GM10248 (cell line): ENCODE results near the gene DLAT.

Experiments
- CTCF ChIA-PET: fragments of 300-600 bp; sonication (Branson Sonifier 250); formaldehyde crosslinking; extraction: SDS; loops from one replicate; lab custom pipeline; 2021; ENCODE audit warnings: antibody characterized with exemption; lab: Yijun Ruan, JAX
- POLR2A ChIA-PET: fragments of 350-650 bp; sonication (Branson Sonifier 250); formaldehyde crosslinking; extraction: SDS; loops from one replicate; lab custom pipeline; 2020; ENCODE audit warnings: antibody characterized with exemption; lab: Yijun Ruan, JAX
- DNase-seq: peaks from one replicate; pipeline ENCODE4 v3.0.0; 2012; ENCODE audit errors: extremely low spot score
- TF ChIP-seq, protein P1 (sequence below): IDR thresholded peaks from 2 replicates; pipeline ENCODE4 v1.5.1; 2012; ENCODE audit warnings: mild to moderate bottlenecking, low read depth; ENCODE audit errors: extremely low read depth, missing control alignments, control extremely low read depth

The DLAT gene

GRCh38 chr11:112106070-112106469 is 80.9 kb downstream of the DLAT start:
- TF ChIP-seq, protein P1, sequence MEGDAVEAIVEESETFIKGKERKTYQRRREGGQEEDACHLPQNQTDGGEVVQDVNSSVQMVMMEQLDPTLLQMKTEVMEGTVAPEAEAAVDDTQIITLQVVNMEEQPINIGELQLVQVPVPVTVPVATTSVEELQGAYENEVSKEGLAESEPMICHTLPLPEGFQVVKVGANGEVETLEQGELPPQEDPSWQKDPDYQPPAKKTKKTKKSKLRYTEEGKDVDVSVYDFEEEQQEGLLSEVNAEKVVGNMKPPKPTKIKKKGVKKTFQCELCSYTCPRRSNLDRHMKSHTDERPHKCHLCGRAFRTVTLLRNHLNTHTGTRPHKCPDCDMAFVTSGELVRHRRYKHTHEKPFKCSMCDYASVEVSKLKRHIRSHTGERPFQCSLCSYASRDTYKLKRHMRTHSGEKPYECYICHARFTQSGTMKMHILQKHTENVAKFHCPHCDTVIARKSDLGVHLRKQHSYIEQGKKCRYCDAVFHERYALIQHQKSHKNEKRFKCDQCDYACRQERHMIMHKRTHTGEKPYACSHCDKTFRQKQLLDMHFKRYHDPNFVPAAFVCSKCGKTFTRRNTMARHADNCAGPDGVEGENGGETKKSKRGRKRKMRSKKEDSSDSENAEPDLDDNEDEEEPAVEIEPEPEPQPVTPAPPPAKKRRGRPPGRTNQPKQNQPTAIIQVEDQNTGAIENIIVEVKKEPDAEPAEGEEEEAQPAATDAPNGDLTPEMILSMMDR, result no peak
- POLR2A ChIA-PET, result no interaction called here
- CTCF ChIA-PET, result interaction anchor here (2.2 to 2.4 kb wide), 2 partner anchors 8 to 9 kb away, joined by 6 to 8 read pairs; no protein-coding TSS in a partner anchor
- no peak for DNase-seq
